Activated CD4-positive, alpha-beta T cell treated with anti-CD3 and anti-CD28 coated beads, Interleukin-2, Interleukin-4, amounts not matched to agents 100 ng/mL and 50 ng/mL, durations not matched to agents 16 hours and 8 hours (primary cell): ENCODE results near the gene PHAF1.
"Not testable (repeated sequence)": the region's sequence is repeated elsewhere in the genome, so short reads cannot be mapped to it uniquely, and the experiment has no call there.

ENCODE experiments used
- DNase-seq: peaks from one replicate; pipeline ENCODE4 v3.0.0-alpha.2; 2020; ENCODE audit warnings: low spot score

PHAF1 gene

GRCh38 chr16:67105246-67105645 lies 4.5 kb upstream of the PHAF1 start:
- DNase-seq: no peak

GRCh38 chr16:67105881-67106280 lies 3.9 kb upstream of the PHAF1 start:
- no peak for DNase-seq

GRCh38 chr16:67108489-67108888 lies 1.3 kb upstream of the PHAF1 start:
- no peak for DNase-seq

- DNase-seq: no peak
These were observed 772 bp upstream of the PHAF1 start for GRCh38 chr16:67108931-67109406.

GRCh38 chr16:67111951-67112444 lies 2.3 kb downstream of the PHAF1 start:
- DNase-seq: no peak

GRCh38 chr16:67112591-67113399 lies 3.1 kb downstream of the PHAF1 start:
- no peak for DNase-seq

GRCh38 chr16:67114793-67115192 lies 5.1 kb downstream of the PHAF1 start:
- no peak for DNase-seq

- no peak for DNase-seq
These were observed 5.9 kb downstream of the PHAF1 start for GRCh38 chr16:67115639-67116038.

- DNase-seq: no peak
These were observed 6.9 kb downstream of the PHAF1 start for GRCh38 chr16:67116388-67117311.

GRCh38 chr16:67117716-67118115 lies 8.0 kb downstream of the PHAF1 start:
- no peak for DNase-seq

- DNase-seq: no peak
These were observed 10.3 kb downstream of the PHAF1 start for GRCh38 chr16:67120025-67120424.

GRCh38 chr16:67122799-67123198 lies 13.1 kb downstream of the PHAF1 start:
- not testable (repeated sequence) for DNase-seq

GRCh38 chr16:67128417-67128816 lies 18.7 kb downstream of the PHAF1 start:
- no peak for DNase-seq

GRCh38 chr16:67128887-67129286 lies 19.1 kb downstream of the PHAF1 start:
- no peak for DNase-seq

- no peak for DNase-seq
These were observed 19.7 kb downstream of the PHAF1 start for GRCh38 chr16:67129422-67129821.

- DNase-seq: no peak
These were observed 27.9 kb downstream of the PHAF1 start for GRCh38 chr16:67137605-67138004.

GRCh38 chr16:67141391-67141790 lies 31.6 kb downstream of the PHAF1 start:
- DNase-seq: no peak

GRCh38 chr16:67142342-67142741 lies 32.6 kb downstream of the PHAF1 start:
- DNase-seq: no peak

- DNase-seq: no peak
These were observed 35.2 kb downstream of the PHAF1 start for GRCh38 chr16:67144943-67145342.

GRCh38 chr16:67145746-67146145 lies 36.0 kb downstream of the PHAF1 start:
- DNase-seq: no peak

- DNase-seq: no peak
These were observed 37.0 kb downstream of the PHAF1 start for GRCh38 chr16:67146523-67147357.
